ENCODE results near the gene HHIP.

Gene HHIP

GRCh38 chr4:144709793-144710525 is 64.0 kb downstream of the HHIP start:
- DNase-seq: no peak

- DNase-seq: no peak
Observed at GRCh38 chr4:144710526-144710912, 64.6 kb downstream of the HHIP start.

- DNase-seq: no peak
Observed at GRCh38 chr4:144711700-144712456, 65.9 kb downstream of the HHIP start.

DNA sequence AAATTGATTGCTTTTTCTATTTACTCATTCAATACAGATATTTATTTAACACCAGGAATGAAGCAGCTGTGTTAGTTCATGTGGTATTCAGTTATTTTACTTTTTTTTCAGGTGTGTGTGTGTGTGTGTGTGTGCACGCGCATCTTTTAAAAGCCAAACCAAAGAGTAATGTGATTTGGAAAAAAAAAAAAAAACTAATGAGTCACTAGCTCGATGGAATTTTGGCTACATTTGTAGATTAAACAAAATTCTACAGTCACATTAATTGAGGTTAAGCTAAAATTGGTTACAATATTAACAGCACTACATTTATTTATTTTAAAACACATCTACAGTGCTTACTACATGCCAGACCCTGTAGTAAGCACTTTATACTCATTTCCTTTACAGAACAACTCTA is 66.8 kb downstream of the HHIP start:
- DNase-seq: no peak

- no peak for DNase-seq
Observed at GRCh38 chr4:144714166-144714565, 68.2 kb downstream of the HHIP start.

DNA sequence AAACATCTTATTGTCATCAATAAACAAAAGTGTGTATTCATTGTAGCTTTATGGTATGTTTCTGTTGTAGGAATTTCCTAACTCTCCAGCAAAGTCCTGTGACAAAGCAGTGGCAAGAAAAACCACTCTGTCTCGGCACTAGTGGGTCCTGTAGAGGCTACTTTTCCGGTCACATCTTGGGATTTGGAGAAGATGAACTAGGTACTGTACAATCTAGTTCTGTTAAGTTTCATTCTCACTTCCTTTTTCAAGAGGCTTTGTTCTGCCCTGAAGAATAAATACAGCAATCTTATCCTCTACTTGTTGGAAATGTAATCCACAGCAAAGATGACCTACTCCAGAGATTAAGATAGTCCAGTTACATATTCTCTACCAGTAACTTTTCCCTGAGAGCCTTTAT is 69.3 kb downstream of the HHIP start:
- DNase-seq: no peak

GRCh38 chr4:144716778-144717177 is 70.8 kb downstream of the HHIP start:
- no peak for DNase-seq

- DNase-seq: no peak
Observed at GRCh38 chr4:144718958-144719512, 73.1 kb downstream of the HHIP start.

- no peak for DNase-seq
Observed at GRCh38 chr4:144720491-144720890, 74.5 kb downstream of the HHIP start.

DNA sequence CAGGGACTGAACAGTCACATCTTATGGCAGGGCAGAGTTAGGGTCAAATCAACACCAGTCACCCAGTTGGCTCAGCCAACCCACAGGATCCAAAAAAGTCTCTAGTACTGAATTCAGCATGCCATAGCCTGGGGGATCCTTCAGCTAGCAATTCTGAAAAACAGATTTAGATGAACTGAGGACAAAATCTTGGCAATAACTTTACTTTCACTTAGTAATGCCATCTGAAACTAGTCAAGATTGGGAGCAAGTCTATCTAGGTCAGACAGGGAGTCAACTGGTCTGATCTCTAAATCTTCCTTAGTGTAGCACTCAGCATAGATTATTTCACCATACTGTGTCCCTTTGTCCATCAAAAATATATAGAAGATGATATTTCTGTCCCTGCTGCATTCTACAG is 76.0 kb downstream of the HHIP start:
- DNase-seq: no peak

DNA sequence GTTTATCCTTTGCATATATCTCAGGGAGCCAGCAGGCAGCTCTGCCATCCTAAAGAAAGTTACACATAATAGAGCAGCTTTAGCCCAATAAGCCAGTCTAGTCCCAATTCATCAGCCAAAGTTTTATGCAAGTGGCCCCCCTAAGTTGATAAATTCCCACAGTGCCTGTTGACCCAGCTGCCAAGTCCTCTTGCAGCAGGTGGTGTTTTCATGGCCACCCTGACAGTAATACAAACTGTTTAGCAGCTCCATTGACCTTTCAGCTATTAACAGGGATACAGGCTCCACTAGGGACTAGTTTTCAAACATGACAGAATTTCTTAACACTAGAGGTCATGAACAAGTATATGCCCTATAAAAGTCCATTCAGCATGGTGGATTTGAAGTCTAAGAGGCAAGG is 77.5 kb downstream of the HHIP start:
- DNase-seq: no peak

DNA sequence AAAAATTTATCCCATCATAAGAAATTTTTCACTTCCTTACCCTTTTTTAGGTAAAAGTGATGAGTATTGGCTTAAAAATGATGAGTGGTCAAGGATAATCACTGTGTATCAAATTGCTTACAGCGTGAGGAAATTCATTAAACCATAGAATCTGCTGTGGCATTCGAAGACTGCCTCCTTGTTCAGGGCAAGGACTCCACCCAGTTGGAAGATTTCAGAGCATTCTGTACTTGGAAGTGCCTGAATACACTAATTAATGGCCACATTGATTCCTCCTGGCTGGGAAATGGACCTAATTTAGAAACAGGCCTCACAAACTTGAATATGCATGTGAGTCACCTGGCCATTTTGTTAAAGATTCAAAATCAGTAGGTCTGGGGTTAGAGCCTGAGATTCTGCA is 83.2 kb downstream of the HHIP start:
- no peak for DNase-seq

DNA sequence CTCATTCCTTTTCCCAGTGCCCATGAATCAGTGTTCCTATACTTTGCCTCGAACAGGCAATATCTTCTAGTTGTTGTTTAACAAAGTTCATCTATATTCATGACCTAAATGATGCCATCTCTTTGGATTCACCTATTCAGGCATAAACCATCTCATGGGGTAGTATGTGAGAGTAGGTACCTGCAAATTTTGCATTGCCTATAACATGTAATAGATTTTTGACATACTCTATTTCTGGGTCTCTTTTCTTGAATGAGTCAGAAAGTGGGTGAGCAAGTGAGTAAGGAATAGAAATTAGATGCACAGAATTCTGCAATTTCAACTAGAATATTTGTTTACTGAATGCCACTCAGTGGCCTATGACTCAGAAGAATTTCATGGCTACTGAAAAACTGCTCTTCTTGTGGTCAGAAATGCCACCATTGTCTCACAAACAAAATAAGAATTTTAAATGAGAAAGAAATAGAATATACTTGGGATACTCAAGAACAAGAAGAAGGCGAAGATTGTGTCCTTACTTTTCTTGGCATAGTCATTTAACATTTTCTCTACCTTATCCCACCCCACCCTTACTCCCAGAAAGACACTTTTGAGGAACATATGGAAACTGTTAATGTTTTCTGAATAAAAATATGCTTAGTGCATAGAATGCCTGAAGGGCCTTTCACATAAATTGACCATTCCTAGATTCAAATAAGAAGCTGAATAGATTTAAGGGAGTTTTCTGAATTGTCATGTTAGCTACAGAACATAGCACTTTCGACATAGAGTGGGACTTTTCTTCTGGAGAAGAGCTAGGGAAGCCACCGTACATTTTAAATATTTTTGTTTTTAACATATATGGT is 86.8 kb downstream of the HHIP start:
- no peak for DNase-seq

- DNase-seq: no peak
Observed at GRCh38 chr4:144733566-144733965, 87.6 kb downstream of the HHIP start.

- DNase-seq: no peak
Observed at GRCh38 chr4:144734522-144734921, 88.6 kb downstream of the HHIP start.

DNA sequence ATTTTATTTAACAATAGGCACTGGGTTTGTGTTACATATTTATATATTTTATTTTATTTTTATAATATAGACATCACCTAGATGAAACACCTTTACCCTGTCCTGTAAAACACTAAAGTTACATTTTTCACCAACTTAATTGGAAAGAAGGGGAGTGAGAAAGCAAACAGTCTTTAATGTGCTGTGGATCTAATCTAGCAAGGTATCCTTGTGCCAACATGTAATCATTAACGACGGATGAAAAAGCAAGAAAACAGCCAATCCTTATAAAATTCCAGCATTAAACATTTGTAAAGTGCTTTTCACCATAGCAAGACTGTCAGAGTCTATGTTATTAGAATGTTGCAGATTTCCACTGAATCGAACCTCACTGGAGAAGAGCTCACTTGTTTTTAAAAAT is 92.7 kb downstream of the HHIP start:
- DNase-seq: no peak

DNA sequence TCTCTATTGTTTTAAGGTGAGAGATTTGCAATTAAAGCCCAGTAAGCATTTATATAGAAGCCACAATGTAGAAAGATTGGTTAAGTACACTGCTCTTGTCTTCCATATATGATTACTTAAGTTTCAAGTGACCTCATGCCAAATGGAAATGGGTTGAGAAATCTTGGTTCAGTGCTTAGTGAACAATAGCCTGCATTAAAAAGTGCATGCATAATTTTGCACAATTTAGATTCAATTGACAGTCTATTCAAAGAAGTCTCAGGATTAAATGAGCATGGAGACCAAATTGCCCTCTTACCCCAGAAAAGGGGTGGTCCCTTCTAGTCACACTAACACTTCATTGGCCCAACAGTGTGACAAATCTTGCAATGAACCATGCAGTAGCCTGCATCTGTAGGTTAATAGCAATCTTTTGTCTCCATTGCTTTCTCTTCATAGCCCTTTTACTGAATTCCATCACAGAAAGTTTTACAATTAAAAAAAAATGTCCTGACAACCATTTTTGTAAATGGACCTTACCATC is 93.6 kb downstream of the HHIP start:
- DNase-seq: no peak

- DNase-seq: no peak
Observed at GRCh38 chr4:144740316-144740715, 94.4 kb downstream of the HHIP start.

GRCh38 chr4:144748814-144749555 is 103.0 kb downstream of the HHIP start:
- no peak for DNase-seq

DNA sequence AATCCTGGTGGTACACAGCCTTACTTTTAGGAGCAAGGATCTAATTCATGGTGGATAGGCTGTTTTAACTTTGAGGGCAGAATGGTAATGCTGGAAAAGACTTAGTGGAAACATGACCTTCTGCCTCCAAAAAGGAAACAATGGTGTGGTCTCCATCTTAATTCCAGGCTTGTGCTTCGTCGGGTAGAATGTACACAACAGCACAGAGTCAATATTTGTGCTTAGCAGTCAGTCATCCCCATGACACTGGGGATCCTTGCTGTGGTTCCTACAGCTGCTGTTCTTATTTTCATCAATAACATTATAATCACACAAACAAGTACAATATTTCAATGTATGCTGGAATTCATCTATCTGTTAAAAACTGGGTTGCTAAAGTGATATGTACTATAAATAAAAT is 104.4 kb downstream of the HHIP start:
- no peak for DNase-seq

- DNase-seq: no peak
Observed at GRCh38 chr4:144754562-144755410, 108.8 kb downstream of the HHIP start.
